H1 (cell line): ENCODE measurements around the gene ZBP1. TPM values are rescaled to one million over a fixed set of nuclear protein-coding genes. Genes with fewer than 3 reads are reported as not detected.

Experiments
- GTF2F1 ChIP-seq: IDR thresholded peaks from 2 replicates; pipeline ENCODE4 v1.6.1; 2012; ENCODE audit warnings: low read depth, low read length, improper control_type of control experiment, borderline replicate concordance
- RAD21 ChIP-seq, 2 experiments: IDR thresholded peaks in 1 of 2; conservative IDR thresholded peaks in 1 of 2; 2 replicates each; pipeline ENCODE4 v1.6.1; 2011; ENCODE audit warnings: low read depth in 2 of 2, low read length in 2 of 2, improper control_type of control experiment in 1 of 2, inconsistent platforms in 1 of 2, mild to moderate bottlenecking in 1 of 2, moderate library complexity in 1 of 2
- polyA plus RNA-seq, 7 experiments: library from polyadenylated mRNA; depleted of rRNA in 3 of 7; stranded (reverse) in 5 of 7; unstranded in 2 of 7; fragments of >200 nt in 5 of 7; fragments of 200-250 nt in 2 of 7; gene quantifications; 1 replicate in 5 of 7; 2 replicates in 1 of 7; 4 replicates in 1 of 7; pipeline versions ENCODE4 v1.2.1 to v1.2.3, GENCODE V29; 2011 to 2013; ENCODE audit warnings: missing spikeins in 2 of 7, mixed read lengths in 2 of 7
- total RNA-seq: library from RNA; stranded (reverse); fragmentation: NEBNext Ultra II Directional; extraction: Animal tissue kit (Norgen Biotek cat#: 25700); gene quantifications from 2 replicates; pipeline ENCODE4 v1.2.1, GENCODE V29; 2021

ZBP1 gene
- total and polyA plus RNA-seq, 2 of the 8 experiments (the other 6 are each of a cell fraction or from before 2014, with no cell fraction given), result not detected

DNA sequence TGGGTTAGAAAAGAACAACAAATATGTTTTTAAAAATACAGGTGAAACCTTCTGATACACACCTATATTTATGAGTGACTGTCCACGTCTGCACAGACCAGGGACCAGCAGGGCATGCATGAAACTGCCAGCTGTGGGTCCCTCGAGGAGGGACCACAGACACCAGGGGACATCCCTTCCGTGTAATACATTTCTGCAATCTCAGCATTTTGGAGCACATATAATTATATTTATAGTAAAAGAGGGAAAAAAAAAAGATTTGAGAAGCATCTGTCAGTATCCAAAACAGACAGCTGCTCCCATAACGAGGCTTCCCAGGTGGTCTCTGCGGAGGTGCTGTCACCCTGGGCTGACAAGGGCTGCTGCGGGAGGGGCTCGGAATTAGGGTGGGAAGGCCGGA, 49.4 kb upstream of the ZBP1 start (continued):
- no peak for TF ChIP-seq GTF2F1
- no peak for TF ChIP-seq RAD21 (IDR thresholded peaks at IDR 0.05 in 1 of 2, conservative IDR thresholded peaks at IDR 0.05 in 1 of 2; ENCODE audit: low read depth in 2 of 2, low read length in 2 of 2)
